IPS DF 6.9 (cell line): ENCODE results near the gene COL23A1.
"Not testable (repeated sequence)": the region's sequence is repeated elsewhere in the genome, so short reads cannot be mapped to it uniquely, and the experiment has no call there.

ENCODE experiments used
- DNase-seq: peaks from one replicate; pipeline ENCODE4 v3.0.0-alpha.2; 2013; ENCODE audit warnings: low read depth, low spot score
- H3K27ac ChIP-seq: one replicate; pipeline ENCODE4 v1.5.1; 2013; ENCODE audit warnings: low read length, control low read depth
- H3K27me3 ChIP-seq: 2 replicates; pipeline ENCODE4 v1.6.1; 2013; ENCODE audit warnings: mild to moderate bottlenecking, low read length; ENCODE audit not compliant: control insufficient read depth, insufficient read depth
- H3K36me3 ChIP-seq: 2 replicates; pipeline ENCODE4 v1.6.1; 2013; ENCODE audit warnings: low read length; ENCODE audit not compliant: control insufficient read depth, insufficient read depth
- H3K4me1 ChIP-seq: 2 replicates; pipeline ENCODE4 v1.6.1; 2013; ENCODE audit warnings: low read length; ENCODE audit not compliant: control insufficient read depth, insufficient read depth
- H3K4me3 ChIP-seq: 2 replicates; pipeline ENCODE4 v1.5.1; 2013; ENCODE audit warnings: mild to moderate bottlenecking, low read length
- H3K9me3 ChIP-seq: 2 replicates; pipeline ENCODE4 v1.6.1; 2013; ENCODE audit warnings: low read length, inconsistent platforms; ENCODE audit not compliant: control insufficient read depth, insufficient read depth
- WGBS: extraction: QIAGEN DNeasy Blood & Tissue Kit; methylation state at CpG from one replicate; pipeline ENCODE4 v1.1.7; 2013; ENCODE audit warnings: mixed read lengths, missing lambda C conversion rate; ENCODE audit not compliant: insufficient read length, insufficient coverage; 5-methylcytosine and 5-hydroxymethylcytosine counted together

The COL23A1 gene

DNA sequence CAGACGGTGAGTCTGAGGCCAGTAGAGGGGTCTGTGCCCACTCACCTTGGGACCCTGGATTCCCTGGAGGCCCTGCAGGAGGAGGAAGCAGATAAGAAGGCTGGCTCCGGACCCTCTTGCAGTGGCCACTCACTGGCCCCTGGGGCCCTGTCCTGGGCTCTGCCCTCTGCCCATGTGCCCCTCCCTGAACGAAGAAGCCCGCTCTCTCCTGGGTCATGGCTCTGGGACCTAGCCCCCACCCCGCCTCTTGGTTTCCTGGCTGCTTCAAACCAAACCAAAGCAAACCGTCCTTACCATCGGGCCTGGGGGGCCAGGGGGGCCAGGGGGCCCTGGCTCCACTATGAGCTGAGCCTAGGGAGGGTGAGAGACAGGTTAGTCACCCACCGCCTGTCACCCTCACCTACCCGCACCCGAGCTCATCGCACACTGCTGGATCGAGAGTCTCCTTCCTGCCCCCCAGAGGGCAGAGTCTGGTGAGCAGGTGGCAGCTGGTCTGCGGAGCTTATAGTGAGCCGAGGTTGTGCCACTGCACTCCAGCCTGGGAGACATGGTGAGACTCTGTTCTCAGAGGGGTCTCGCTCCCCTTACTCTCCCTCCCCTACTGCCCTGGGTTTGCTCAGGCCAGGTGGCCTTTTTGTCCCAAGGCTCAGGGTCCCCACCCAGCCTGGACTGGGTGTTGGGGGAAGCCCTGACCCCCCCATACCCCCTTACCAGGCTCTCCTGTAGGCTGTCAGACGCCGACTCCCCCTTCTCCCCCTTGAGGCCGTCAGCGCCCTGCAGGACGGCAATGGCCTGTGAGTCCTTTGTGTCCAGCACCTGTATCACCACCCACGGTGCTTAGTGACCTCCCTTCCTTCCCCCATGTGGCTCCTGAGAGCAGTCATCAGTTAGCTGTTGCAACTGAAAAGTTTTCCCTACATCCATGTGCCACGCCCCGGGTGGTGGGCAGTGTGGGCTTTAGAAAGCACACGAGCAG lies 342.4 kb downstream of the COL23A1 start:
- no CpG with 5 or more reads among the region's 24 CpGs for WGBS
- H3K27ac ChIP-seq, result no peak overlapping the region
- no peaks in the 10 kb centered on the region for H3K36me3 ChIP-seq
- no peaks in the 10 kb centered on the region for H3K9me3 ChIP-seq
- H3K4me1 ChIP-seq, result no peaks in the 10 kb centered on the region
- no peak overlapping the region for H3K4me3 ChIP-seq
- no peaks in the 10 kb centered on the region for H3K27me3 ChIP-seq
- DNase-seq, result no peak

DNA sequence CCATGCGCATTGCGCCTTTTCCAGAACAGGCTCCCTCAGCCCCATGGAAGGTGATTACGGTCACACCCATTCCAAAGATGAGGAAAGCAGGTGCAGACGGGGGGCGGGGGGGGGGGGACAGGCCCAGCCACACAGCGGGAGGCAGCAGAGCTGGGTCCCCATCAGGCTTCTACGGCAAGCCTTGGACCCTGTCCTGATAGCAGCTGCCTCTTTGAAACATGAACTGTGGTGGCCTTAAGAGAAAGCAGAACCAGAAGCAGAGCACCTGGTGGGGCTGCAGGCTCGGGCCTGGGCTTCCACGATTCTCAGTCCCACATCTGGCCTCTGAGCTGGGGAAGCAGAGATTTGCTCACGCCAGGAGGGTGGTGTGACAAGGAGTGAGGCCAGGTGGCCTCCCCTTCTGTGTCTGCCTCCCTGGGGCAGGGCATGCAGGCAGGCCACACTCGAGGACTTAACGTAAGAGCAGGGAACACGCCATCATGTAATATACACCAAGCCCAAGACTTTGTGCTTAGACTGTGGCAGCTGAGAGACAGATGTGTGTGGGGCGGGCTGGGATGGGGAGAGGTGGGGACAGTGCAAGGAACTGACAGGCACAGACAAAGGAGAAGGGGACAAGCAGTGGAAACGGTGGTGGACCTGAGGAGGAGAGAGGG lies 343.4 kb downstream of the COL23A1 start:
- H3K27ac ChIP-seq, result no peak overlapping the region

DNA sequence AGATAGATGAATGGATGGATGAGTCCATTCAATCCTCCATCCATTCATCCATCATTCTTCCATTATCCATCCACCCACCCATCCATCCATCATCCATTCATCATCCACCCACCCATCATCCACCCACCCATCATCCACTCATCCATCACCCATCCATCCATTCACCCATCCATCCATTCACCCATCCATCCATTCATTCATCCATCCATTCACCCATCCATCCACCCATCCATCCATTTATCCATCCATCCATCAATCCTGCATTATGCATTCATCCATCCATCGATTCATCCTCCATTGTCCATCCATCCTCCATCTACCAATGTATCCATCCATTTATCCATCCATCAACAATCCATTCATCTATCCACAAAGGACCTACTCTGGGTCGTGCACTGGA lies 344.8 kb downstream of the COL23A1 start:
- WGBS, result 100% methylated on average over 1 of the region's 2 CpGs
- Histone ChIP-seq H3K36me3 (no peaks in the 10 kb centered on the region), H3K4me3 (no peak overlapping the region), H3K4me1 (no peaks in the 10 kb centered on the region), H3K27me3 (no peaks in the 10 kb centered on the region), H3K27ac (no peak overlapping the region), H3K9me3 (no peaks in the 10 kb centered on the region)
- DNase-seq, result no peak

More for the DNA sequence above, 343.4 kb downstream of the COL23A1 start:
- H3K36me3 ChIP-seq, result no peaks in the 10 kb centered on the region
- H3K4me3 ChIP-seq, result no peak overlapping the region
- WGBS, result no CpG with 5 or more reads among the region's 15 CpGs
- H3K9me3 ChIP-seq, result no peaks in the 10 kb centered on the region
- H3K4me1 ChIP-seq, result no peaks in the 10 kb centered on the region
- DNase-seq, result no peak
- H3K27me3 ChIP-seq, result no peaks in the 10 kb centered on the region

DNA sequence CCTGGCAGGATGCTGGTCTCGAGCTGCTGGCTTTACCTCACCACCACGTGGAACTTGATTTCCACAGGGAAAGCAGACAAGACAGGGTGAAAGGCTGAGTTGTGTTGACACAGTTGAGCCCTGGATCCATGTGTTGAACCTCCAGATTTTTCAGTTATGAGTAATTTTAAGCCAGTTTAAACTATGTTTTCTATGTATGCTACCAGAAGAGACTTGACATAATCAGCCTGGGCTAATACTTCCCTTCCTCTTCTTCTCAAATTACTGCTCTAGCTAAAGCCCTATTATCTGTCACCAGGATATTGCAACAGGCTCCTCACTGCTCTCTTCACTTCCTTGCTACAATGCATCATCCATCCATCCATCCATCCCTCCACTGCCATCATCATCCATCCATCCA lies 345.6 kb downstream of the COL23A1 start:
- Histone ChIP-seq H3K36me3 (no peaks in the 10 kb centered on the region), H3K4me1 (no peaks in the 10 kb centered on the region), H3K9me3 (no peaks in the 10 kb centered on the region), H3K27me3 (no peaks in the 10 kb centered on the region), H3K4me3 (no peak overlapping the region), H3K27ac (no peak overlapping the region)
- WGBS, result no CpG with 5 or more reads among the region's 2 CpGs
- DNase-seq, result no peak

DNA sequence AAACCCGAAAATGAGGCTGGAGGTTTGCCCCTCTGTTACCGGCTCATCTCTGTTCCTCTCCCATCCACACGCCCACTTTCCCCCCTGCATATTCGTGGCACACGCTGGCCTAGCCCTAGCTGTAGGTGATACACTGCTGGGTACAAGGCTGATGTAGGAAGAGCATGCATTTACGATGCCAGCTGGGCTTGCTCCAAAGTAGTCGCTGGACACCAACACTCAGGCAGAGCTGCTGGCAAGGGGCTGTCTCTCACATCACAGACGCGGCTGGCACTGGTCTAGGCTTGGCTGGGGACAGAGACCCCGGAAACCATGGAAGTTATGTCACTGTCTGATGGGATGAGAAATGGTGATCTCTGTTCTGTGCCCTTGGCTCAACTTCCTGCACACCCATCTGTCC lies 347.8 kb downstream of the COL23A1 start:
- no peaks in the 10 kb centered on the region for H3K36me3 ChIP-seq

DNA sequence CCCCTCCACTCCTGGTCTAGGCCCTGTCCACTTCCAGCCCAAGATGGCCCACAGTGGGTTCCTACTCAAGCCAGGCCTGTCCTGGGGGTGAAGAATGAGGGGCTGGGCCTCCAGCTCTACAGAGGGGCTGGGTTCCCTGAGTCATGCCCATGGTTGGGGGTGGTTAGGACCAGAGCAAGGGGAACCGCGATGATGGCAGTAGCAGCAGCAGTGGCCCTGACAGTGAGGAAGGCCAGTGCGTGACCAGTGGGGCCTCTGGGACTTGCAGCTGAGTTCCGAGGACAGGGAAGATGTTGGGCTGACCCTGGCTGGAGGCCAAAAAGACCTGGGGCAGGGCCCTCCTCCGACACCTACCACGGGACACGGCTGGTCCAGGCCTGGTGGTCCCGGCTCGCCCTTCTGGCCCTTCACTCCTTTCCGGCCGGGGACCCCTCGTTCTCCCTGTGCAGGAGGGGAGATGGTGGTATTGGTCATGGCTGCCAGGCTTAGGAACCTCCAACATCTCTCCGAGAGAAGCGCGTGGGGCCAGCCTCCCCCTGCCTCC lies 348.4 kb downstream of the COL23A1 start:
- Histone ChIP-seq H3K36me3 (no peaks in the 10 kb centered on the region), H3K9me3 (no peaks in the 10 kb centered on the region), H3K4me1 (0 out of 2 replicates have a peak, but pooled peaks cover 3% of the 10 kb centered on the region), H3K27ac (no peak overlapping the region), H3K4me3 (no peak overlapping the region), H3K27me3 (no peaks in the 10 kb centered on the region)
- no CpG with 5 or more reads among the region's 15 CpGs for WGBS
- no peak for DNase-seq

More for the DNA sequence above, 347.8 kb downstream of the COL23A1 start:
- Histone ChIP-seq H3K4me1 (0 out of 2 replicates have a peak, but pooled peaks cover 3% of the 10 kb centered on the region), H3K27me3 (no peaks in the 10 kb centered on the region), H3K9me3 (no peaks in the 10 kb centered on the region), H3K27ac (no peak overlapping the region), H3K4me3 (no peak overlapping the region)
- DNase-seq, result no peak
- no CpG with 5 or more reads among the region's 10 CpGs for WGBS

DNA sequence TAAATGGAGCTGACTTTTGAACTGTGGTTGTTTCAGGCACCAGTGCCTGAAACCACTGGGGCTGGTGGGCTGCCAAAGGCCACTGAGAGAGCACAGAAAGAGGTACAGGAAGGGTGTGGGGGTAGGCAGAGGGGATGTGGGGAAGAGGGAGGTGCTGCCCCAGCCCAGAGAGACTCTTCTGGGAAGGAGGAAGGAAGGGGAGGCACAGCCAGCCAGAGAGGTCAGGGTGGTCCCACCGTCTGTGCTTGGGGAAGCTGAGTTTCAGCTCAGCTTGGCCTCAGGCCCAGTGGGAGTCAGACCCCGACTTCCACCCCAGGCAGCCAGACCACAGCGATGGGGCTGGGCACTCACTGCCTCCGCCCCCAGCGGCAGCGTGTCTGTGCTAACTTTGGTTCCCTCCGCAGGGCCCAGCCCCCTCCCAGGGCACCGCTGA lies 348.9 kb downstream of the COL23A1 start:
- 0 out of 2 replicates have a peak, but pooled peaks cover 3% of the 10 kb centered on the region for H3K4me1 ChIP-seq
- H3K36me3 ChIP-seq, result no peaks in the 10 kb centered on the region
- no peaks in the 10 kb centered on the region for H3K9me3 ChIP-seq
- H3K27ac ChIP-seq, result no peak overlapping the region
- DNase-seq, result no peak
- no CpG with 5 or more reads among the region's 8 CpGs for WGBS
- H3K4me3 ChIP-seq, result no peak overlapping the region
- no peaks in the 10 kb centered on the region for H3K27me3 ChIP-seq

DNA sequence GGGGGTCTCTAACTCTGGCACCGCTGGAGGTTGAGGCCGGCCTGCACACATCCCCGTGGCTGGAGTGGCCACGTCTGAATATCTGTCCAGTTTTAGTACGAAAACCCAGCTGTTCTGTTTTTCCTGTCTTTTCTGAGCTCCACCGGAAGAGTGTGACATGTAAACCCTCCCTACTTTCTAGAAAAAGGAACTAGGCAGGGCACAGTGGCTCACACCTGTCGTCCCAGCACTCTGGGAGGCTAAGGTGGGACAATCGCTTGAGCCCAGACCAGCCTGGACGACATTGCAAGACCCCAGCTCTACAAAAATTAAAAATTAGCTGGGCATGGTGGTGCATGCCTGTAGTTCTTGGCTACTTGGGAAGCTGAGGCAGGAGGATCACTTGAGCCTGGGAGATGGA lies 349.4 kb downstream of the COL23A1 start:
- no CpG with 5 or more reads among the region's 9 CpGs for WGBS
- no peaks in the 10 kb centered on the region for H3K27me3 ChIP-seq
- no peaks in the 10 kb centered on the region for H3K36me3 ChIP-seq
- H3K9me3 ChIP-seq, result no peaks in the 10 kb centered on the region
- 0 out of 2 replicates have a peak, but pooled peaks cover 3% of the 10 kb centered on the region for H3K4me1 ChIP-seq
- H3K4me3 ChIP-seq, result no peak overlapping the region
- no peak for DNase-seq
- H3K27ac ChIP-seq, result no peak overlapping the region

DNA sequence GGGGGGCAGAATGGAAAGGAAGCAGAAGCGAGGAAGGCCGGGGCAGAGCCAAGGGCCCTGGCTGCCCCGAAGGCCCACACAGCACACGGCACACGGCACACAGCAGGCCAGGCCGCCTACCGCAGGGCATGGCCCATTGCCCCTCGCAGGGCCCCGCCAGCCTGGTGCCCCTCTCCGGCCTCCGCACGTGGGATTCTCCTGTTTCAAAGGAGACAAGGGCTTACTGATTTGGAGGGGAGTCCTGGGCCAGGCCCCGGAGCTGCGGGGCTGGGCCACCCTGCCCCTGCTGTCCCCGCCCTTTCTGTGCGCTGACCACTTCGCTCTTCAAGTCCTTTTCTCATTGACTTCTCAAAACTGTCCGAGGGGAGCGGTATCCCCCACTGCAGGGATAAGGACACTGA lies 349.9 kb downstream of the COL23A1 start:
- WGBS, result no CpG with 5 or more reads among the region's 19 CpGs
- Histone ChIP-seq H3K4me1 (0 out of 2 replicates have a peak, but pooled peaks cover 3% of the 10 kb centered on the region), H3K27ac (no peak overlapping the region), H3K27me3 (no peaks in the 10 kb centered on the region), H3K4me3 (no peak overlapping the region), H3K9me3 (no peaks in the 10 kb centered on the region), H3K36me3 (no peaks in the 10 kb centered on the region)
- DNase-seq, result no peak

DNA sequence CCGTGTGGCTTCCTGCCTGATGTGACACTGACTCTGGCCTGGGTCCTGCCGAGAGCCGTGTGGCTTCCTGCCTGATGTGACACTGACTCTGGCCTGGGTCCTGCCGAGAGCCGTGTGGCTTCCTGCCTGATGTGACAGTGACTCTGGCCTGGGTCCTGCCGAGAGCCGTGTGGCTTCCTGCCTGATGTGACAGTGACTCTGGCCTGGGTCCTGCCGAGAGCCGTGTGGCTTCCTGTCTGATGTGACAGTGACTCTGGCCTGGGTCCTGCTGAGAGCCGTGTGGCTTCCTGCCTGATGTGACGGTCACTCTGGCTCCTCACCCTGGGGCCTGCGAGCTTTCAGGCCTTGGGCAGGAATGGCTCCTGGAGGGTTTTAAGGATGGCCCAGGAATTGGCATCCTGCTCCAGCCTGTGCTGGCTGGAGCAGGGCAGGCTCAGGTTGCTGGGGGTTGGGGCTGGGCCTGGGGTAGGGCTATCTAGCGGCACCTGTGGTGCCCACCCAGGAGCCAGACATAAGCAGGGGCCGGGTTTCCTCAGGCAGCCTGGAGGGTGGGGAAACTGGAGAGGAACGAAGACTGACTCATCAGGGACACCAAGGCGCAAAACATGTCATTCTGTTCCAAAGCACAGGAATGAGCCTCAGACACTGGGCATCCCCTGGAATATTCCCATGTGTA lies 350.4 kb downstream of the COL23A1 start:
- no CpG with 5 or more reads among the region's 16 CpGs for WGBS
- H3K36me3 ChIP-seq, H3K27me3 ChIP-seq, H3K4me1 ChIP-seq, H3K9me3 ChIP-seq, H3K4me3 ChIP-seq, DNase-seq, H3K27ac ChIP-seq: not testable (repeated sequence)
